Astrocyte (in vitro differentiated cells and primary cell): ENCODE measurements around the gene C2orf42. TPM values are rescaled to one million over a fixed set of nuclear protein-coding genes. Genes with fewer than 3 reads are reported as not detected.
A peak's percentile ranks its signal among the peaks of the same experiment; 100 is the strongest.
"Not testable (repeated sequence)": the region's sequence is repeated elsewhere in the genome, so short reads cannot be mapped to it uniquely, and the experiment has no call there.

Source experiments
- DNase-seq: peaks from one replicate; pipeline ENCODE4 v3.0.0-alpha.2; 2010; ENCODE audit warnings: low read depth
- FAIRE-seq: peaks from 2 replicates; lab custom pipeline; 2011; peaks lifted over from hg19 to GRCh38; lab: Jason Lieb, UNC
- H2AFZ ChIP-seq: 2 replicates; pipeline ENCODE4 v1.6.0; 2012; ENCODE audit warnings: low read depth, low read length, inconsistent platforms
- H3K27ac ChIP-seq: 2 replicates; pipeline ENCODE4 v1.5.1; 2011; ENCODE audit warnings: low read depth, low read length, inconsistent platforms
- H3K27me3 ChIP-seq: 2 replicates; pipeline ENCODE4 v1.6.0; 2011; ENCODE audit warnings: low read length, inconsistent platforms; ENCODE audit not compliant: insufficient read depth
- H3K36me3 ChIP-seq: 2 replicates; pipeline ENCODE4 v1.5.1; 2011; ENCODE audit warnings: low read length, inconsistent platforms; ENCODE audit not compliant: insufficient read depth
- H3K4me1 ChIP-seq: 2 replicates; pipeline ENCODE4 v1.5.1; 2011; ENCODE audit warnings: low read length, inconsistent platforms; ENCODE audit not compliant: insufficient read depth
- H3K4me2 ChIP-seq: 2 replicates; pipeline ENCODE4 v1.6.0; 2012; ENCODE audit warnings: low read length, inconsistent platforms
- H3K4me3 ChIP-seq: 2 replicates; pipeline ENCODE4 v1.5.1; 2011; ENCODE audit warnings: low read depth, mild to moderate bottlenecking, low read length, inconsistent platforms; ENCODE audit not compliant: insufficient read depth
- H3K79me2 ChIP-seq: 2 replicates; pipeline ENCODE4 v1.6.0; 2012; ENCODE audit warnings: mild to moderate bottlenecking, low read length, inconsistent platforms; ENCODE audit not compliant: insufficient read depth
- H3K9ac ChIP-seq: 2 replicates; pipeline ENCODE4 v1.6.0; 2012; ENCODE audit warnings: mild to moderate bottlenecking, low read length, inconsistent platforms
- H3K9me3 ChIP-seq: 2 replicates; pipeline ENCODE4 v1.5.1; 2012; ENCODE audit warnings: low read depth, mild to moderate bottlenecking, low read length, inconsistent platforms; ENCODE audit not compliant: insufficient read depth
- H4K20me1 ChIP-seq: 2 replicates; pipeline ENCODE4 v1.6.0; 2012; ENCODE audit warnings: low read length, inconsistent platforms; ENCODE audit not compliant: insufficient read depth
- H3K27ac Mint-ChIP-seq: one replicate; pipeline ENCODE4 v1.8.0; 2021; ENCODE audit warnings: mild to moderate bottlenecking, mixed read lengths; ENCODE audit not compliant: unreplicated experiment
- H3K27me3 Mint-ChIP-seq: one replicate; pipeline ENCODE4 v1.8.0; 2021; ENCODE audit warnings: low read depth, mixed read lengths; ENCODE audit not compliant: unreplicated experiment
- H3K36me3 Mint-ChIP-seq: one replicate; pipeline ENCODE4 v1.8.0; 2021; ENCODE audit warnings: low read depth, mixed read lengths; ENCODE audit not compliant: unreplicated experiment
- H3K4me1 Mint-ChIP-seq: one replicate; pipeline ENCODE4 v1.8.0; 2021; ENCODE audit warnings: low read depth, mixed read lengths; ENCODE audit not compliant: unreplicated experiment
- H3K4me3 Mint-ChIP-seq: one replicate; pipeline ENCODE4 v1.8.0; 2021; ENCODE audit warnings: mild to moderate bottlenecking, moderate library complexity, mixed read lengths; ENCODE audit not compliant: unreplicated experiment
- H3K9me3 Mint-ChIP-seq: one replicate; pipeline ENCODE4 v1.8.0; 2021; ENCODE audit warnings: mild to moderate bottlenecking, mixed read lengths; ENCODE audit not compliant: unreplicated experiment
- CTCF ChIP-seq: IDR thresholded peaks from 2 replicates; pipeline ENCODE4 v1.5.1; 2011; ENCODE audit warnings: low read depth, mild to moderate bottlenecking, inconsistent platforms, low read length, moderate library complexity; ENCODE audit not compliant: insufficient read depth
- EZH2 ChIP-seq: IDR thresholded peaks from 2 replicates; pipeline ENCODE4 v1.6.1; 2012; ENCODE audit warnings: mild to moderate bottlenecking, low read length, inconsistent platforms; ENCODE audit not compliant: insufficient read depth
- total RNA-seq: library from RNA; stranded (reverse); gene quantifications from 2 replicates; pipeline ENCODE4 v1.2.1, GENCODE V29; 2021

The C2orf42 gene
- total RNA-seq, 1 donor from 2014 or later, result 20.7 TPM

- DNase-seq, result no peak
- FAIRE-seq, result no peak
- TF ChIP-seq EZH2 (no peak), CTCF (no peak)
- H3K4me1 ChIP-seq, result peaks cover 5% of the 10 kb centered on the region
- no peak overlapping the region for H3K4me3 ChIP-seq
- no peaks in the 10 kb centered on the region for H3K79me2 ChIP-seq
- no peak overlapping the region for H3K9ac ChIP-seq
- peak overlapping the region; percentile 11 for H3K4me3 Mint-ChIP-seq
- no peaks in the 10 kb centered on the region for H4K20me1 ChIP-seq
- no peak overlapping the region for H2AFZ ChIP-seq
- H3K9me3 ChIP-seq, result no peaks in the 10 kb centered on the region
- no peak overlapping the region for H3K4me2 ChIP-seq
- H3K4me1 Mint-ChIP-seq, result peaks cover 11% of the 10 kb centered on the region
- no peaks in the 10 kb centered on the region for H3K36me3 ChIP-seq
- H3K36me3 Mint-ChIP-seq, result no peaks in the 10 kb centered on the region
- no peaks in the 10 kb centered on the region for H3K27me3 ChIP-seq
- H3K27ac ChIP-seq, result no peak overlapping the region
- H3K27me3 Mint-ChIP-seq, result no peaks in the 10 kb centered on the region
- peak overlapping the region; percentile 5 for H3K27ac Mint-ChIP-seq
- H3K9me3 Mint-ChIP-seq, result no peaks in the 10 kb centered on the region
Measured at GRCh38 chr2:70188460-70188859, 2.4 kb downstream of the C2orf42 start.

- not testable (repeated sequence) for H3K9me3 ChIP-seq, H3K27me3 ChIP-seq, H3K27ac Mint-ChIP-seq, H3K9ac ChIP-seq, H3K9me3 Mint-ChIP-seq, H2AFZ ChIP-seq, H3K4me1 ChIP-seq, H3K27ac ChIP-seq, H4K20me1 ChIP-seq, H3K79me2 ChIP-seq, H3K4me1 Mint-ChIP-seq, H3K27me3 Mint-ChIP-seq, H3K36me3 ChIP-seq, H3K36me3 Mint-ChIP-seq, FAIRE-seq, H3K4me3 ChIP-seq, H3K4me2 ChIP-seq, H3K4me3 Mint-ChIP-seq, DNase-seq
Measured at GRCh38 chr2:70187170-70187569, 3.6 kb downstream of the C2orf42 start.

- H4K20me1 ChIP-seq, result peaks cover 4% of the 10 kb centered on the region
- H2AFZ ChIP-seq, result no peak overlapping the region
- no peak for FAIRE-seq
- no peak overlapping the region for H3K4me3 Mint-ChIP-seq
- peak overlapping the region; percentile 60 for H3K27ac Mint-ChIP-seq
- H3K4me1 Mint-ChIP-seq, result peaks cover 5% of the 10 kb centered on the region
- no peak overlapping the region for H3K9ac ChIP-seq
- H3K9me3 Mint-ChIP-seq, result no peaks in the 10 kb centered on the region
- peaks cover 13% of the 10 kb centered on the region for H3K36me3 Mint-ChIP-seq
- no peak for DNase-seq
- H3K4me2 ChIP-seq, result no peak overlapping the region
- H3K36me3 ChIP-seq, result peaks cover 6% of the 10 kb centered on the region
- TF ChIP-seq EZH2 (no peak), CTCF (no peak)
- H3K79me2 ChIP-seq, result no peaks in the 10 kb centered on the region
- H3K27me3 ChIP-seq, result no peaks in the 10 kb centered on the region
- H3K4me1 ChIP-seq, result peaks cover 13% of the 10 kb centered on the region
- no peak overlapping the region for H3K27ac ChIP-seq
- H3K27me3 Mint-ChIP-seq, result no peaks in the 10 kb centered on the region
- no peak overlapping the region for H3K4me3 ChIP-seq
- no peaks in the 10 kb centered on the region for H3K9me3 ChIP-seq
Measured at GRCh38 chr2:70182689-70183088, 8.1 kb downstream of the C2orf42 start.
